Activated CD4-positive, CD25-positive, alpha-beta regulatory T cell treated with anti-CD3 and anti-CD28 coated beads, Interleukin-2, amount 50 U/mL, for 72 hours (primary cell): Measurements from ENCODE around the gene DNAJB12.
"Not testable (repeated sequence)": the region's sequence is repeated elsewhere in the genome, so short reads cannot be mapped to it uniquely, and the experiment has no call there.

Experiments used
- DNase-seq: peaks from one replicate; pipeline ENCODE4 v3.0.0; 2021

DNAJB12 gene

DNA sequence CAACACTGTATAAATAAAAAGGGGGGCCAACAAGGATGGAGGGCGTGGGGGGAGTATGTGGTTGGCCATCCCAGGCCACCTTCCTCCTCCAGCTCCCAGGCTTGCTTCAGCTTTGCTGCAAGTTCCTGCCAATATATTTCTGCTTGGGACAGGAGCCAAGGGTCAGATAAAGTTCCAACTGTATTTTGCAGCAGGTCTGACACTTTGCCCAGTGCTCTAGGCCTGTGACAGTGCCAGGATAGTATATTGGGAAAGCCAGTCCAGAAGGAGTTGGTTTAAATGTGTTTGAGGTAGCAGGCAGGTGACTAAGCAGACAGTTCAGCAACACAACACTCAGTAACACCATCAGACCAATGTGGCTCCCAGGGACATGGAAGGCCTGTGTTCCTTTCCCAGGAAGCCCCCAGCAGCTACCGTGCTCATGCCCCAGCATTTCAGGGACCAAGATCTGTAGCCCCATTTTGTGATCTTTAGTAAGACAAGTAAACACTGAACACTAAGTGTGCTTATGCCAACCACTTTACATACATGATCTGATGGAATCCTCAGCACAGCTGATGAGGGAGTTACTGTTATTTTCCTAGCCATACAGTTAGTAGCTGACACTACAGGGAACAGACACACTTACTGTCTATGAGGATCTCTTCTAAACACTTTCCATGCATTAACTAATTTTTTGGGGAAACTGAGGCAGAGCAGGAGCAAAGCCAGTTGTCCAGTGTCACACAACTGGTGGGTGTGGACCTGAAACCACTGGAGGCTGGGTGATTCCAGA, 38.9 kb downstream of the DNAJB12 start:
- no peak for DNase-seq

DNA sequence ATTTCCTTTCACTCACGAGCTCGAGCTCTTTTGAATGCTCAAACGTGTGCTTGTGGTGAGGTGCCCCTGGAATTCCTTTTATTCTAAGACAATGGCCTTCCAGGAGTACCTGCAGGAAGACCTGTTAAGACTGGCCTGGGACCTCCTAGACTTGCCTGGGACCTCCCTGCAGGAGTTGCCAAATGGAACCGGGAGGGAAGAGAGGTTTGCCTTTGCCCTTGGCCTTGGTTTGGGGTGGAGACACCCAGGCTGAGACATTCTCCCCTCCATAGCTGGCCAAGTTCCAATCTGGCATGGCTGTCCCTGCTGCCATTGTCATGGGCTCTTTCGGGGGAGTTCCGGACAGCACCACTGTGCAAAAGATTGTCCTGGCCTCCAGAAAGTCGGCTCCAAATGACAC, 39.7 kb downstream of the DNAJB12 start:
- DNase-seq, result no peak

DNA sequence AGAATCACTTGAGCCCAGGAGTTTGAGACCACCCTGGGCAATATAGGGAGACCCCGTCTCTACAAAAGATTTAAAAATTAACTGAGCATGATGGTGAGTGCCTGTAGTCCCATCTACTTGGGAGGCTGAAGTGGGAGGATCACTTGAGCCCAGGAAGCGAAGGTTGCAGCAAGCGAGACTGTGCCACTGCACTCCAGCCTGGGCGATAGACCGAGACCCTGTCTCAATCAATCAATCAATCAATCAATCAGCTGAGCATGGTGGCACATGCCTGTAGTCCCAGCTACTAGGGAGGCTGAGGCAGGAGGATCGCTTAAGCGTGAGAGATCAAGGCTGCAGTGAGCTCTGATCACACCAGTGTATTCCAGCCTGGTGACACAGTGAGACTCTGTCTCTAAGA, 40.5 kb downstream of the DNAJB12 start:
- DNase-seq, result no peak

DNA sequence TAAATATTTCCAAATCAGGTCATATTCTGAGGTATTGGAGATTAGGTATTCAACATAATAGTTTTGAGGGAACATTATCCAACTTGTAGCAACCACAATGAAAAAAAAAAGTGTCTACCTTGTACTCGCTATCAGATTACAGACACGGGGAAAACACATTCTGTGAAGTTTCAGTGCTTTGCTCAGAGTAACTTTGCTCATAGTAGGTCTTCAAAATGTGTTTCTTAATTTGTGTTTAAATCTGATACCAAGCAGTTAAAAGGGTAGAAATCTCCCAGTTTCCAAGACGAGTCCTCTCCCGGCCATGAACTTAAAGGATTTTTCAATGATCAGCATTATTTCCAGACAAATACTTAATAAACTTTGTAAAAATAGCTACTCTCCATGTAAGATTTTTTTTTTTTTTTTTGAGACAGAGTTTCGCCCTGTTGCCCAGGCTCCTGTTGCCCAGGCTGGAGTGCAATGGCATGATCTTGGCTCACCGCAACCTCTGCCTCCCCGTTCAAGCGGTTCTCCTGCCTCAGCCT, 41.8 kb downstream of the DNAJB12 start:
- DNase-seq, result no peak

DNA sequence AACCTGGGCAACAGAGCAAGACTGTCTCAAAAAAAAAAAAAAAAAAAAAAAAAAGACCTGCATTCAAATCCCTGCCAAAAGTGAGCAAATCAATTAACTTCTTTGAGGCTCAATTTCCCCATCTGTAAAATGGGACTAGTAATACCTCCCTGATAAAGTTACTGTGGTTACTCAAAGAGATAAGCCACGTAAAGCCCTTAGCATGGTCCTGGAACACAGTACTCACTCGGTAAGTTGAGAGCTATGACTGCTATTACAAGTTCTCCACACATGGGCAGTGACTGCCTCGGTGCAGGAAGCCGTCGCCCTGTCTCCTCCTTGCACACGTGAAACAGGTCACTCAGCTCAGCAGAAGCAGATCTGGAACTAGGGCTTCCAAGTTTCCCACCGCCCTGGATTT, 43.1 kb downstream of the DNAJB12 start:
- no peak for DNase-seq

DNA sequence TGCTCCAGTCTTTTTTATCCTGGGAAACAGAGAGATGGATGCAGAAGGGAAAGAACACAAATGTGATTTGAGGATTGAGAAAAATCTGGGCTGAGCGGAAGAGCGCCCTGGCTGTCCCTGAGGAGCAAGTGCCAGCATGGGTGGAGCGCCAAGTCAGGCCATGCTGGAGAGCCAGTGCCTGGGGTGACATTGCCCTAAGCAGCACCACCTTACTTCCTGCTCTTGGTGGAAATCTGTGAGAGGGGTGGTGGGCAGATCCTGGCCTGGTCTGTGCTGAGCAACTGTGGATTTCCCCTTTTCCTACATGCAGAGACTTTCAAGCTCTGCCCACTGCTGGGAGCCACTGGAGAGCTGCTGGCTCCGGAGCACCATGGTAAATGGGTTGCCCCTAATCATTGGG, 44.1 kb downstream of the DNAJB12 start:
- DNase-seq, result no peak

DNA sequence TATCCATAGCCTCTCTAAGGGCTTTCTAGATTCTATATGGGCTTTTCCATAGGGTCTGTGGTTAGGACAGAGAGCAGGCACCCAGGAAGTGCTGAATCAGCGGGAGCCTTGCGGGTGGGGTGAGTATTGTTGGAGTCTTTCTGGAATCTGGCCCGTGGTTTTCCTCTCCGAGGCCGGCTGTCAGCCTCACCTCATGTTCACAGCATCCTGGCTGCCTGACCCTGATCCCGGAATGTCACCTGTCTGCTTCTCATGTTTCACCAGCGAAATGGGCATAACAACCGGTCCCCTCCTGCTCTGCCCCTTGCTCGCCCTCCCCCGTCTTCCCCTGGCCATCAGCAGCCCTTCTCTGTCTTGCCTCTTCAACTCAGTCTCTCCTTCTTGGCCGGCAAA, 44.5 kb downstream of the DNAJB12 start:
- no peak for DNase-seq

DNA sequence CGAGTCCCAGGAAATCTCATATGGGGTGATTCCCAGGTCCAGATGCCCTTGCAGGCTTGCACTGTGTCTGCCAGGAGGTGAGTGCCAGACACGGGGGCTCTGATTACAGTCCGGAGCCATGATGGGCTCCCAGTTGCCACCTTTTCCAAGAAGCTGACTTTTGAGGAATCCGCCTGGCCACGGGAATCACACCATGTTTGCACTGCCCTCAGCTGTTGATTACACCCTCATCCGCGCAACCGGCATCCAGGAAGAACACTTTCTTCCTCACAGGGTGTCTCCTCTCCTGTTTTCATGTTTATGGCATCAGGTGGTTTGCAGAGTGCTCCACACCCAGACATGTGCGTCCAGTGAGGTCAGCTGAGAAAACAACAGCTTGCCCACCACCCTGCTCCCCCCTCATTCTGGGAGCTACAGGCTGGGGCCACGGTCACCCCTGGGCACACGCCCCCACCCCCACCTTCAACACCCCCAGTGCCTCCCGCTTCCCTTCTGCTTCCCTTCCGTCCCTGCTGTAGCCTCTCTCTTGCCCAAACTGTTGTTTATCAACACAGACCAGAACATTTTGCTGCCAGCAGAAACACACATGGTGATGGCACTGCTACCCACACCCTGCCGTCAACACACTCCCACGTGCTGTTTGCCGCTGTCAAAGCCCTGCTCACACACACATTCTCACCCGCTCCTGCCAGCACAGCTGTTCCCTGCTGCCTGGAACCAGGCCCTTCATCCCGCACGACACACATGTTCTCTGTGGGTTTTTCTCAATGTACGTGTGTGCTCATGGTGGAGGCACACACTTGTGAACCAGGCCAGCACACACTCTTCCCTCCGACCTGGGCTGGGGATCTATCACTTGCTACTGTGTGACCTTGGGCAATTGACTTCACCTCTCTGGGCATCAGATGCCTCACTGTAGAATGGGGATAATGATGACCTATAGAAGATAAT, 45.2 kb downstream of the DNAJB12 start:
- DNase-seq, result no peak

DNA sequence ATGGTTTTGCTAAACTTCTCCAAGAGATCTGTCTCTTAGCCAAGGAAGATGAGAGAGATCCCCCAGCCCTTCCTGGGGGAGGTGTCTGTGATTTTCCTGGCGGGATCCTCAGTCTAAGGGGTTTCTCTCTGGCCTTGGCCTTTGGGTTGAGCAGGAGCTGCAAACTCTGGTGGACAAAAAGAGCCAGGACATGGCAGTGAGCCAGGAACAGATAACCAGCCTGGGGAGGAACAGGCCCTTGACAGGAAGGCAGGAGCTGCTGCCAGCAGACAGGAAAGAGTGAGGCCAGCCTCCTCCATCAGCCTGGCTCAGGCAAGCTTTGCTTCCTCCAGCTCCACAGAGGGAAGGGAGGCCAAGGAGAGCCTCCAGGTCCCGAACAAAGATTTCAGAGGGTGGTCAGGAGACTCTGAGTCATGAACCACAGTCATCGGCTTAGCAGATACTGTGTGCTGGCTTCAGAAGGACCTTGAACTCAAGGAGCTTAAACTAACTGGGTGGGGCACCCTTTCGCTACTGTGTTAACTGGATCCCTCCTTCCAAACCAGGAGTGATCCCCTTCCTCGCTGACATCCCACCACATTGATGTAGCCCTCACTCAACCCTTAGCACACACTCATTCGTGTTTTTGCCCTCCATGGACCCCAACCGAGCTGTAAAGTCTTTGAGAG, 46.3 kb downstream of the DNAJB12 start:
- no peak for DNase-seq

DNA sequence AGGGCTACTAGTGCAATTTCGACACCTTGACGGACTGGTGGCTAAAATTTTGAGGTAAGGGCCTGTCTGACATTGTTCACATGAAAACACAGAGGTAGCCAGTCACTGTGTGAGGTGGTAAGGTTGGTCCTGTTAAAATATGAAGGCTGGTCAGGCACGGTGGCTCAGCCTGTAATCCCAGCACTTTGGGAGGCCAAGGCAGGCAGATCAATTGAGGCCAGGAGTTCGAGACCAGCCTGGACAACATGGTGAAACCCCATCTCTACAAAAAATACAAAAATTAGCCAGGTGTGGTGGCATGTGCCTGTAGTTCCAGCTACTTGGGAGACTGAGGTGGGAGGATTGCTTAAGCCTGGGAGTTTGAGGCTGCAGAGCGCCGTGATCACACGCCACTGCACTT, 47.0 kb downstream of the DNAJB12 start:
- DNase-seq, result not testable (repeated sequence)

DNA sequence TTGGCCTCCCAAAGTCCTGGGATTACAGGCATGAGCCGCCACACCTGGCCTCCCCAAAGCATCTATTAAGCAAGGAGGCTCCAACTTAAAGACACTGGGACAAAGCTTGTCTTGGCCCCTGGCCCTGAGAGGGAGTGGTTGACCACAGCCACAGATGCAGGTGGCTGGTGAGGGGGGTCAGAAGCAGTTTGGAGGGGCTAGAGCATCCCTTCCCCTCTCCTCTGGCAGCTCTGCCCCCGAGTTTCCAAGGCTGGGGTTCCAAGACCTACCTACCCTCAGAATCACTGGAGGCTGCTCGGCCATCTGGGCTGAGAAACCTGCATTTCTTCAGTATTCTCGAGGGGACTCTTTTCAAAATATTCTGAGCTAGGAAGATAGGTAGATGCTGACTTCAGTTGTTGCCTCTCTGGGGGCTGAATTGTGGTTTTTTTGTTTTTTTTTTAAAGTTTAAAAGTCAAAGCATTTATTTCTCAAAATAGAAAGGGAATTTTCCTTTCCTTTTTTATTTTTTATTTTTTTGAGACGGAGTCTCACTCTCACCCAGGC, 48.4 kb downstream of the DNAJB12 start:
- no peak for DNase-seq

DNA sequence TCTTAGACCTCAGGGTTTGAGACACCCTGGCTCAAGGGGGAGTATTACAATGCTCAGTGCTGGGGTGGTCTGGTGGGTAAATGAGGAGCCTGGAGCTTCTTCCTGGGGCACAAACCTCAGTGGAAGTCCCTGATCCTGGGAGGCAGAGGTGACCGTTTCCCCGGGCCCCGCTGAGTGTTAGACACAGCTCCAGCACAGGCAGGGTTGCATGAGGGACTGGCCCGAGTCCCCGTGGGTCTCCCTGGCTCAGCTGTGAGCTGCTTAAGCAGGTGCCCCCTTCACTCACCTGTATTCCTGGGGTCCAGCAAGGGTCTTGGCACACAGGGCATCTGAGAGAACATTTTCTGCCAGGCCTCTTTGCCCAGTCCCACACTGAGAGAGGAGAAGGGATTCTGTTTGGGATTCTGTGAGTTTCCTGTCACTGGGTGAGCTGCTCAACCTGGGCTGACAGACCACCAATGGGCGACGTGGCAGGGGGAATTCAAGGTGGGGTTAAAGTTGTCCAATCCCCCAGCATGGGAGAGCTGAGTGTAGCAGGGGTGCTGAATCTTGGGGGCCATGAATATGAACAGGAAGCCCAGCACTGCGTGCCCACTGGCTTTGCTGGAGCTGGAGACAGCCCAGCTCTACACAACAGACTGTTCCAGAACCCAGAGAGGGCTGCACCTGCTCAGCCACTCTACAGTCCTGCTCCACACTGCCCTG, 51.1 kb downstream of the DNAJB12 start:
- DNase-seq, result no peak

DNA sequence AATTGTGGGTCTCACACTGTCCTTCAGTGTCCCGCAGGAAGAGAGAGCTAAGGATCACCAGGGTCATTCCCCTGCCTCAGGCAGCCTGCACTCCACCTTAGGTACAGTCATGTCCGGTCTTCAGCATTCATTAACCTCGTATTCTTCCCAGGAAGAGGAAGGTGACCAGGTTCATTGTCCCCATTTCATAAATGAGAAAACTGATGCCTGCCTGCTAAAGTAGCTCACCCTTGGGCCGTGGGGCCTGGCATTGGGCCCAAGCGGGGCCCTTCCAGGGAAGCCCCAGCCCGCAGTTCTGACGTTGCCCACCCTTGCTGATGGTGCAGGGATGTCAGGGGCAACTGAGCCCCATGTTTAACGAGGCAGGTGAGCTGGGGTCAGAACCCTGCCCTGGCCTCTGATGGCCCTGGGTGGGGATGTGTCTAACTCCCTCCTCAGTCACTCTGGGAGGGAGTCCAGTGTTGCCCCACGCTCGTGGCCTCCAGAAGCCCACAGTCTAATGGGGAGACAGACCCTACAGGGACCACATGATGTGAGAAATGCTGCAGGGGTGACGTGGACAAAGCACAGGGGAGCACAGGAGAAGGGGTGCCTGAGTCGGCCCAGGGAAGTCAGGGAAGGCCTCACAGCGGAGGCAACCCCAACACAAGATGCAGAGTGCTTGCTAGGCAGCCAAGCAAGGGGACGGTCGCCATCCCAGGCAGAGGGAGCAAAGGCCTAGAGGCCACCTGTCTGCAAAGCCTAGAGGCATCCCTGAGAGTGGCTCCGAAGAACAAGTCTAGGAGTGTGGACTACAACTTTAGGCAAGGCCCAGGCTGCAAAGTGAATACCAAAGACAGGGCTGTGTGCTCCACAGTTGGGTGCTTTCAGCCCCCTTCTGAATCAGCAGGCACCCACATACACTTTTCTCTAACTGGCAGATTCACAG, 55.9 kb downstream of the DNAJB12 start:
- no peak for DNase-seq

DNA sequence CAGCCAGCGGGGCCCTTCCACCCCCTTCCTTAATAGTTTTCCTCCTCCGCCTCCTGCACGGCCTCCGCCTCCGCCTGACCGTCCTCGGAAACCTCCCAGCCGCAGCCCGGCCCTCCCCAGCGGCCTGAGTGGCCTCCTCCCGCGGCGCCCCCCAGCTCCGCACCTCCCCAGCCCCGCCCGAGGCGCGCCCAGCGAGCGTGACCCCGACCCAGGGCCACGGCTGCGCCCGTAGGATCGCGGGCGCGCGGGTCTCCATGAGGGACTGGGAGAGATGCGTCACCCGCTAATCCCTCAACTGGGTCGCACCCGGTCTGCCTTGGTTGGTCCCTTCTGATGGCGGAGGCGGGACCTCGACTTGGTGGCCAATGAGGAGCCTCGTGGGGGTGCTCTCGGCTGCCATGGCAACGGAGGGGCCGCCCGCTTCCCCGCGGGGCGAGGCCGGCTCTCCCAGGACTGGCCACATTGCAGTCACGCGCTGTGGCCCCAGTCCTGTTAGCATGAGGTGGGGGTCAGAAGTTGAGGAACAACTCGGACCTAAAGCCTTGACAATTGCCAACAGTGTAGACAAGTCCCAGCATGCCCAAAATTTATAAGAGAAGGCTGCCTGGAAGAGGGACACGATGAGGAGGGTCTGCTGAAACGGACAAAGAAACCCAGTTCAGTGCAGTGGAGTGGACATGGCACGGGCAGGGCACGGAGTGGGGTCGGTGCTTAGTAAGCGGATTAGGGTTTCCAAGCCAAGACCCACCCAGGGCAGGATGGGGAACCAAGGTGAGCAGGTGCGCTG, 56.7 kb downstream of the DNAJB12 start:
- DNase-seq, result peak; percentile 92

DNA sequence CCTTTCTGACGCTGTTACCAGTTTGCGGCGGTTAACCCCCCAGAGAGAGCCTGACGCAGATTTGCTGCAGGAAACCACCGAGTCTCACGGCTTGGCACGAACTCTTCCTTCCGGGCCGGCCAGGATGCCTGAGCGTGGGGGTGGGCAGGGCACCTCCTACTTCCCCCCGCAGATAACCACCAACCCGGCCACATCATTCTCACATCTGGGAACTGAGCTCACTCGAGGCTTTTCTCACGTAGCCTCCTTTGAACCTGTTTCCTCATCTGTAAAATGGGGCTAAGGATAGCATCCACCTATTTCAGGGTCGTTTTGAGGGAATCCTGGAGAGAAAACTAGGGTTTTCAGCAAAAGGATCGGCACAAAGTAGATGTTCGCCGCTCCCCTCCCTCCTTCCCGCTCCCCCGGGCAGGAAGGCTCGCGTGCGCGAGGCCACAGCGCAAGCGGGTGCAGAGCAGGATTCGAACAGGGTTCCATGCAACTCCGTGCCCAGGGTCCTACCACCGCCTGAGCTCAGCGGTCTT, 57.4 kb downstream of the DNAJB12 start:
- peak; percentile 92 for DNase-seq

DNA sequence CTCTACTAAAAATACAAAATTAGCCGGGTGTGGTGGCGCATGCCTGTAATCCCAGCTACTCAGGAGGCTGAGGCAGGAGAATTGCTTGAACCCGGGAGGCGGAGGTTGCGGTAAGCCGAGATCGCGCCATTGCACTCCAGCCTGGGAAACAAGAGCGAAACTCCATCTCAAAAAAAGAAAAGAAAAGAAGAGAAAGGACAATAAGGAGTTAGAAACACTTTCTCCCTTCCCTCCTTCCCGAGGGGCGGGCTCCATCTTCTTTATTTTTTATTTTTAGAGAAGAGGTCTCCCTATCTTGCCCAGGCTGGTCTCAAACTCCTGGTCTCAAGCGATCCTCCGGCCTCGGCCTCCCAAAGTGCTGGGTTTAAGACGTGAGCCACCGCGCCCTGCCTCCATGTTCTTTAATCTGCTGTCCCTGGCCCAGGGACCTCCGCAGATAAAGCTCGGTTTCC, 57.9 kb downstream of the DNAJB12 start:
- DNase-seq, result not testable (repeated sequence)

DNA sequence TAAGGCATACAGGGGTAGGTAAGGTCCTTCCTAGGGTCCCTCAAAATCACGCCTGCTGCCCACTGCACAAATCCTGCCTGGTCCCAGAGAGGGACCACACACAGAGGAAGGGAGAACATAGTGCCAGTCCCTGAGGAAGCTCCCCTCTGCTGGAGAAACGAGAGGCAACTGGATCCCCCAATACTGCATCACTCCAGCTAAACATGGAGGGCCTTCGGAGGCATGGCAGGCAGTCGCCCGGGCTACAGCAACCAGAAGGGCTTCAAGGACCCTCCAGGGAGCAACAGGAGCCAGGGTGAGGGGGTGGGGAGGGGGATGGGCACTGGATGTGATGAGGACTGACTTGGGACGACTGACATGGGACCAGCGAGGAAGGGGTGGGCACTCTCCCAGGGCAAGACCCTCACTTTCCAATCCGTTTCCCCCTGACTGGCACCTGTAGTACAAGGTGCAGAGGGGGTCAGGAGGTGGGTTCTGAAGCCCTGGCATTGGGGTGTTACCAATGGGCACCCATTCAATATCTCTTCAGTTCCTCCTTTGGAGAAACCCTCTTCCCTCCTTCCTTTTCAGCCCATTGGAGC, 59.3 kb downstream of the DNAJB12 start:
- no peak for DNase-seq

DNA sequence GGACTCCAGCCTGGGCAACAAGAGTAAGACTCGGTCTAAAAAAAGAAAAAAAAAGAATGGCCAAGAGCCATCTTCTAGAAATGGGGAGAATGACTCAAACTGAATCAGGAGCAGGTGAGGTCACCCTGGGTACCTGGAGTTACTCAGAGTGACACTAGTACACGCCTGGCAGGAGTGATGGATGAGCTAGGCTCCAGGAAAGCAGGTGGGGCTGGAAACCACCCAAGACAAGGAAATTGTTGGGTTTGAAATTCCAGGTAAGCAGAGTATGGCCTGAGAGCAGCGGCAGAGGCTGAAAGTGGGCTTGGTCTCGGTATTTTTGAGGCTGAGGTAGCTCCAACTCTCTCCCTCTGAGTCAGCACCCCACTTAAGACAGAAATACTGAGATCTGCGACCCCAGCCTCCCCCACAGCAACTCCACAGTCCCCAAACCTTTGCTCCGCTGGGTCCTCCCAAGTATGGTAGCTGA, 62.5 kb downstream of the DNAJB12 start:
- DNase-seq, result no peak

DNA sequence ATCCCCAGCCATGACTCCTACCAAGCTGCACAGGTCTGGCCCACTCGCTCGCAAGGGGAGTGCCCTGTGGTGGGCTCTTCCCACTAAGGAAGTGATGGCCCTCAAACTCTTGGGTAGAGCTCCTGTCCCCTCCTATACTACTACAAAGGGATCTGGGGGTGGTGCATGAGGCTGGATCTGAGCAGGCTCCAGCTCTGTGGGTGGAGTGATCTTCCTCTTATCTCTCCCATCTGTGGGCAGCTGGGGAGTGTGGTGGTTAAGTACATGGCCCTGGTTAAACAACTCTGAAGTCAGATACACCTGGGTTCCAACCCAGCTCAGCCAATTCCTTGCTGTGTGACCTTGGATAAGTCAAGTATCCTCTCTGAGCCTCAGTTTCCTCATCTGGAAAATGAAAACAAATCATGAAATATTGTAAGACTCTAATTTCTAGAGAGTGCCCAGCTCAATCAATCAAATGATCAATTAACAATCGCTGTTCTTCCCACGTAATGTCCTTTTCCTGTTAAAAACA, 63.6 kb downstream of the DNAJB12 start:
- DNase-seq, result no peak
